Measurements from ENCODE around the gene GPANK1.

DNA sequence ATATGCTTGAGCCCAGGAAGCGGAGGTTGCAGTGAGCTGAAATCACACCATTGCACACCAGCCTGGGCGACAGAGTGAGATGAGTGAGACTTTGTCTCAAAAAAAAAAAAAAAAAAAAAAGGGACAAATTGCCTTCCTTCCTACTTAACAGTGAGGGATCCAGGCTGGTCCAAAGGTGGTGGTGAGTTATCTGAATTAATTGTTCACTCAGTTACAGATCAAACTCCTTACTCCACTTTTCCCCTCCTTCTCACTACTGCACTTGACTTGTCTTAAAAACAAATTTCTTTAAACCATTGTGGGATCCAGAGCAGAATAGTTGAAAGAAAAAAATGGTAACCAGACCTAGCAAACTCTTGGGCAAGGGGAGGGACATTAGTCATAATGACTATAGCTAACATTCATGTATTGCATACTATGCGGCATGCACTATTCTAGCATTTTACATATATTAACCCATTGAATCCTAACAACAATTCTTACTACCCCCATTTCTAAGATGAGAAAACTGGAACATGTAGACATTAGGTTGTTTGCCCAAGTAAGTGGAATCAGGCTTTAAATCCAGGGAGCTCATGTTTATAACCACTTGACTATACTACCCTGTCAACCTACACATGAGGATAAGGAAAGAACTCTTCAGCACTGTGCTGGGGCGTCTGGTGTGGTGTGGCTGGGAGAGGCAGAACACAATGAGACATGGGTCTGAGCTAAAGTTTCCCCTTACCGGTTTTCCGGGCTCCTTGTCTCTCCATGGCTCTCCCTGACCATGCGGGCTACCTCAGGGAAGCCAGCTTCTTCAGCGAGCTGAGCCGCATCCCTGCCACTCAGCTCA, 1.5 kb downstream of the GPANK1 start:
- TF ChIP-seq, protein P1, sequence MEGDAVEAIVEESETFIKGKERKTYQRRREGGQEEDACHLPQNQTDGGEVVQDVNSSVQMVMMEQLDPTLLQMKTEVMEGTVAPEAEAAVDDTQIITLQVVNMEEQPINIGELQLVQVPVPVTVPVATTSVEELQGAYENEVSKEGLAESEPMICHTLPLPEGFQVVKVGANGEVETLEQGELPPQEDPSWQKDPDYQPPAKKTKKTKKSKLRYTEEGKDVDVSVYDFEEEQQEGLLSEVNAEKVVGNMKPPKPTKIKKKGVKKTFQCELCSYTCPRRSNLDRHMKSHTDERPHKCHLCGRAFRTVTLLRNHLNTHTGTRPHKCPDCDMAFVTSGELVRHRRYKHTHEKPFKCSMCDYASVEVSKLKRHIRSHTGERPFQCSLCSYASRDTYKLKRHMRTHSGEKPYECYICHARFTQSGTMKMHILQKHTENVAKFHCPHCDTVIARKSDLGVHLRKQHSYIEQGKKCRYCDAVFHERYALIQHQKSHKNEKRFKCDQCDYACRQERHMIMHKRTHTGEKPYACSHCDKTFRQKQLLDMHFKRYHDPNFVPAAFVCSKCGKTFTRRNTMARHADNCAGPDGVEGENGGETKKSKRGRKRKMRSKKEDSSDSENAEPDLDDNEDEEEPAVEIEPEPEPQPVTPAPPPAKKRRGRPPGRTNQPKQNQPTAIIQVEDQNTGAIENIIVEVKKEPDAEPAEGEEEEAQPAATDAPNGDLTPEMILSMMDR (IDR thresholded peaks at IDR 0.05): no peak
- TF ChIP-seq POLR2A (IDR thresholded peaks at IDR 0.05): no peak

Measured in adrenal gland (tissue), 5 donors.